Measurements from ENCODE around the gene NUBP1. TPM values are rescaled to one million over a fixed set of nuclear protein-coding genes. Genes with fewer than 3 reads are reported as not detected.

NUBP1 gene
- total RNA-seq = 10 to 100 TPM; 14.0 to 27.4 (median 20.9) TPM
- long read RNA-seq, partial matches to known transcripts = 2 of 5 reads
- long read RNA-seq, other reads (novel, unspliced or antisense) = 1 of 5 reads

GRCh38 chr16:10743610-10744369 is at the start of gene NUBP1:
Gene NUBP1, plus strand, starts transcription at chr16:10743842. Its CDS starts 22 bp downstream, at chr16:10743864.
- peak within 1 kb of the TSS; percentile 40 to 77 (median 76) for H3K4me3 ChIP-seq
- ATAC-seq = peak; percentile 95 to 98 (median 96)
- no peaks in the 10 kb centered on the region for H3K27me3 ChIP-seq
- intact Hi-C loops (cut with DNase I) = no loop called here
- WGBS (ENCODE audit: insufficient coverage, low coverage, low lambda C conversion rate, missing lambda C conversion rate) = under 1% methylated on average over 37 of the region's 57 CpGs
- TF ChIP-seq, protein P1, sequence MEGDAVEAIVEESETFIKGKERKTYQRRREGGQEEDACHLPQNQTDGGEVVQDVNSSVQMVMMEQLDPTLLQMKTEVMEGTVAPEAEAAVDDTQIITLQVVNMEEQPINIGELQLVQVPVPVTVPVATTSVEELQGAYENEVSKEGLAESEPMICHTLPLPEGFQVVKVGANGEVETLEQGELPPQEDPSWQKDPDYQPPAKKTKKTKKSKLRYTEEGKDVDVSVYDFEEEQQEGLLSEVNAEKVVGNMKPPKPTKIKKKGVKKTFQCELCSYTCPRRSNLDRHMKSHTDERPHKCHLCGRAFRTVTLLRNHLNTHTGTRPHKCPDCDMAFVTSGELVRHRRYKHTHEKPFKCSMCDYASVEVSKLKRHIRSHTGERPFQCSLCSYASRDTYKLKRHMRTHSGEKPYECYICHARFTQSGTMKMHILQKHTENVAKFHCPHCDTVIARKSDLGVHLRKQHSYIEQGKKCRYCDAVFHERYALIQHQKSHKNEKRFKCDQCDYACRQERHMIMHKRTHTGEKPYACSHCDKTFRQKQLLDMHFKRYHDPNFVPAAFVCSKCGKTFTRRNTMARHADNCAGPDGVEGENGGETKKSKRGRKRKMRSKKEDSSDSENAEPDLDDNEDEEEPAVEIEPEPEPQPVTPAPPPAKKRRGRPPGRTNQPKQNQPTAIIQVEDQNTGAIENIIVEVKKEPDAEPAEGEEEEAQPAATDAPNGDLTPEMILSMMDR (IDR thresholded peaks at IDR 0.05) = no peak
- TF ChIP-seq POLR2A (IDR thresholded peaks at IDR 0.05) = peak; percentile 94
- DNase-seq = peak; percentile 99 to 100 (median 100)
- peak within 1 kb of the TSS; percentile 91 to 97 (median 96) for H3K27ac ChIP-seq
- peaks cover 0 to 16% (median 2%) of the 10 kb centered on the region in 4 donors for H3K4me1 ChIP-seq
- H3K9me3 ChIP-seq = no peaks in the 10 kb centered on the region
- peaks cover 0 to 17% (median 6%) of the 10 kb centered on the region in 4 donors for H3K36me3 ChIP-seq

- no peaks in the 10 kb centered on the region for H3K4me1 ChIP-seq
- no peak overlapping the region for H3K4me3 ChIP-seq
- H3K9me3 ChIP-seq = no peaks in the 10 kb centered on the region
- H3K27ac ChIP-seq = no peak overlapping the region
- no peaks in the 10 kb centered on the region for H3K27me3 ChIP-seq
- ATAC-seq (no peak), DNase-seq (no peak)
- no peaks in the 10 kb centered on the region for H3K36me3 ChIP-seq
- intact Hi-C loops (cut with DNase I) = no loop called here
- WGBS (ENCODE audit: insufficient coverage, low coverage, low lambda C conversion rate, missing lambda C conversion rate) = 94% methylated on average over 4 of the region's 8 CpGs
- TF ChIP-seq, protein P1 (IDR thresholded peaks at IDR 0.05) = no peak
- no peak for TF ChIP-seq POLR2A (IDR thresholded peaks at IDR 0.05)
Observed at GRCh38 chr16:10693889-10694288, 49.8 kb upstream of the NUBP1 start.

DNA sequence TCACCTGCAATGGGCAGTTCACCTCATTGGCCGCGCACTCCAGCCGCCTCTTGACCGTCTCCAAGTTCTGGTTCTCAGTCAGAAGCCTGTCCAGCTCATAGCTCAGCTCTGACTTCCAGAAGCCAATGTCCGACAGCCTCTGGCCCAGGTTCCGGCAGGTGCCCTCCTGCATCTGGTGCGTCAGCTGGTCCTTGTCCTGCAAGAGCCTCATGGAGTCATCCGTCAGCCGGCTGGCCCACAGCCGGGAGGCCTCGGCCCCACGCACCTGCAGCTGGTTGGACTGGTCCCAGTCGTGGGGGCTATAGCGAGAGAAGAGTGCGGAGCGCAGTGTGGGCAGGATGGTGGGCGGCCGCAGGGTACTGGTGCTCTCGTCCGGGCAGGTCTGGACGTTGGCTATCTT is 49.3 kb upstream of the NUBP1 start:
- TF ChIP-seq, protein P1 (IDR thresholded peaks at IDR 0.05) = no peak
- TF ChIP-seq POLR2A (IDR thresholded peaks at IDR 0.05) = no peak
- no peak for DNase-seq
- no peak overlapping the region for H3K27ac ChIP-seq
- intact Hi-C loops (cut with DNase I) = no loop called here
- WGBS (ENCODE audit: insufficient coverage, low coverage, low lambda C conversion rate, missing lambda C conversion rate) = 95% methylated on average over 8 of the region's 21 CpGs
- no peak overlapping the region for H3K4me3 ChIP-seq
- H3K27me3 ChIP-seq = no peaks in the 10 kb centered on the region
- no peaks in the 10 kb centered on the region for H3K9me3 ChIP-seq
- no peaks in the 10 kb centered on the region for H3K4me1 ChIP-seq
- ATAC-seq = peak in 1 of 4 donors; percentile 21
- H3K36me3 ChIP-seq = no peaks in the 10 kb centered on the region

DNA sequence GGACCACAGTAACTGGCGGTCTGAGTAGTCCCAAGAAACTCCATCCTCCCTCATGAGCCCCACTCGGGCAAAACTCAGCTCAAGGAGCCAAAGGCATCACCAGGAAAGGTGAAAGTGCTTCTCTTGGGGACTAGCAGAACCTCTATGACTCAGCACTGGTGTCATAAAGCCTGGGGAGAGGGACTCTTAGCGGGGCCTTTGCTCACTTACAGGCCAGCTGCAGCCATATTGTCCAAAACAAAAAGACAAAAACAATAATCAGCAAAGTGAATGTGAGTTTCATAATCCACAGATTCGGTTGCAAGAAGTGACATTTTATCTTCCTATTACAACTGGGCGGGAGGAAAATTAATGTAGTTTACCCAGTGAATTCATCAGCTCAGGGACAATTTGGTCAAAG is 48.8 kb upstream of the NUBP1 start, which contains the start of gene TEKT5:
TSS of gene TEKT5 (minus strand) at position 101 of the 400 bp plus-strand sequence. CDS start at position 44, 57 bp downstream.
- H3K27ac ChIP-seq = no peak within 1 kb of the TSS
- no peaks in the 10 kb centered on the region for H3K4me1 ChIP-seq
- H3K27me3 ChIP-seq = no peaks in the 10 kb centered on the region
- no peaks in the 10 kb centered on the region for H3K9me3 ChIP-seq
- ATAC-seq (no peak), DNase-seq (no peak)
- no peaks in the 10 kb centered on the region for H3K36me3 ChIP-seq
- no peak for TF ChIP-seq POLR2A (IDR thresholded peaks at IDR 0.05)
- TF ChIP-seq, protein P1 (IDR thresholded peaks at IDR 0.05) = no peak
- WGBS (ENCODE audit: insufficient coverage, low coverage, low lambda C conversion rate, missing lambda C conversion rate) = 84% methylated on average over 3 of the region's 5 CpGs
- intact Hi-C loops (cut with DNase I) = no loop called here
- H3K4me3 ChIP-seq = no peak within 1 kb of the TSS

All from right lobe of liver (tissue), 6 donors.